Fibroblast of the aortic adventitia (primary cell): ENCODE data around the gene GSC2. TPM values are rescaled to one million over a fixed set of nuclear protein-coding genes. Genes with fewer than 3 reads are reported as not detected.

Experiments
- DNase-seq: peaks from one replicate; pipeline ENCODE4 v3.0.0-alpha.2; 2010; ENCODE audit warnings: low read depth
- H3K4me3 ChIP-seq: 2 replicates; pipeline ENCODE4 v1.5.1; 2011; ENCODE audit warnings: low read depth, mild to moderate bottlenecking, control low read depth, low read length, moderate library complexity
- CTCF ChIP-seq: IDR thresholded peaks from 2 replicates; pipeline ENCODE4 v1.5.1; 2011; ENCODE audit warnings: mild to moderate bottlenecking, low read length, control low read depth, inconsistent platforms; ENCODE audit not compliant: insufficient read depth
- total RNA-seq: library from RNA; depleted of rRNA; stranded (reverse); fragments of >200 nt; gene quantifications from 2 replicates; pipeline ENCODE4 v1.2.3, GENCODE V29; 2012; ENCODE audit warnings: low replicate concordance

GSC2 gene
- total RNA-seq, 1 donor, result not detected

DNA sequence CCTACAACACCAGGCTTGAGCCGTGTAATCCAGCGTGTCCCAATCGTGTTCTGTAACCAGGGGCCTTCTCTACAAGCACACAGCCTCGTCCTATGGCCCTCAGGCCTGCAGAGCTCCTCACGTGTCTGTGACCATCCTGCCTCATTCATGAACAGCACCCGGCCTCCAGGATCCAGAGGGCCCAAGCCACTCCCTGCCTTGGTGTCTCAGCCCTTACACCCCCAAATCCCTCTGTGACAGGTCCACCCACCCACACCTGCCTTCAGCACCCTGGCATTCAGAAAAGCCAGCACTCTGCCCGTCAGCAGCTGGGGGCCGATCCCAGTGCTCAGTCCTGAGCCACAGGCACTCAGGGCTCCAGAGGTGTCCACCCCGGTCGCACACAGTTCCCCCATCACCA is 13.2 kb downstream of the GSC2 start:
- DNase-seq, result no peak
- TF ChIP-seq CTCF, result no peak
- H3K4me3 ChIP-seq, result no peak overlapping the region

DNA sequence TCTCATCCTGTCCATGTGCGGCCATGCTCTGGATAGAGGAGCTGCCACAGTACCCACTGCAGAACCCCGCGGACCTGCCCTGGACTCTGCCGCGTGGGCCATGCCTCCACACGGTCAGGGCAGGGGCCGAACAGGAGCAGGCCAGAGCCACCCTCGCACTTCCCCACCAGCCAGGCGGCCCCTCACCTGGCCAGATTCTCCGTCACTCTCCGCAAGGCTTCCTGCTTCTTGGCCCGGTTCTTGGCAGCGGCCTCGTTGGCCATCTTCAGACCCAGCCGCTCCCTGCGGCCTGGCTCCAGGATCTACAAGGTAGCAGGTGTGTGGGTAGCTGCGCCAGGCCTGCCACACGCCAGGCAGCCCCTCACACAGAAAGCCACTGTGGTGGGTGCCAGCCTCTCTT is 15.2 kb downstream of the GSC2 start:
- DNase-seq, result no peak
- H3K4me3 ChIP-seq, result no peak overlapping the region
- TF ChIP-seq CTCF, result no peak

GRCh38 chr22:19134176-19134831 is 15.8 kb downstream of the GSC2 start:
- no peak for DNase-seq
- H3K4me3 ChIP-seq, result no peak overlapping the region
- TF ChIP-seq CTCF, result no peak

DNA sequence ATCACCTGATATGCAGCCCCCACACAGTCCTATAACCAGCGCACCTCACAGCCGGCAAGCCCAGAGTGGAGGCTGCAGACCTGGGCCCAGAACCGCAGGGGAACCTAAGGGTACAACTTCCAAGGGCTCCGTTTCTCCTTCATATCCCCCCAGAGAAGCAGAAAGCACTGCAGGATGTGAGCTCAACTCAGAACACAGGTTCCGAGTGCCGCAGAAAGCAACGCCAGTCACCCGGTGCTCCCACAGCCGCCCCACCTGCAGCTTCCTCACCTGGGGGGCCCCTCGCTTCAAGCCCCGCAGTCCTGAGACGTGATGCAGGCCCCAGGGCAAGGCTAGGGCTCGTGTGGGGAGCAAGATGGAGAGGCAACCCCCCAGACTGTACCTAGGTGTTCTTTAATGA is 16.5 kb downstream of the GSC2 start:
- no peak for DNase-seq
- no peak overlapping the region for H3K4me3 ChIP-seq
- TF ChIP-seq CTCF, result no peak

GRCh38 chr22:19132693-19133400 is 17.2 kb downstream of the GSC2 start:
- TF ChIP-seq CTCF, result no peak
- H3K4me3 ChIP-seq, result no peak overlapping the region
- no peak for DNase-seq

GRCh38 chr22:19132153-19132552 is 17.9 kb downstream of the GSC2 start:
- H3K4me3 ChIP-seq, result no peak overlapping the region
- TF ChIP-seq CTCF, result no peak
- DNase-seq, result no peak

- TF ChIP-seq CTCF, result no peak
- H3K4me3 ChIP-seq, result no peak overlapping the region
- DNase-seq, result no peak
Measured at GRCh38 chr22:19131685-19132015, 18.4 kb downstream of the GSC2 start.
